RWPE1 (cell line): ENCODE data around the gene GLIPR1.

Source experiments
- CTCF ChIA-PET: fragments of 350-600 bp; sonication (Branson Sonifier 250); formaldehyde crosslinking; extraction: SDS; loops from one replicate; lab custom pipeline; 2021; lab: Yijun Ruan, JAX
- POLR2A ChIA-PET: fragments of 400-600 bp; formaldehyde crosslinking; extraction: SDS; loops from one replicate; lab custom pipeline; 2020; ENCODE audit warnings: antibody characterized with exemption; ENCODE audit not compliant: low non-redundant PET; lab: Yijun Ruan, JAX
- DNase-seq: peaks from one replicate; pipeline ENCODE4 v3.0.0; 2012; ENCODE audit warnings: low spot score
- H3K27ac ChIP-seq: fragments of 450-650 bp; 2 replicates; pipeline ENCODE4 v1.5.1; 2017
- CTCF ChIP-seq: fragments of 450-650 bp; conservative IDR thresholded peaks from 2 replicates; pipeline ENCODE4 v1.5.1; 2017; ENCODE audit warnings: low read depth, mild to moderate bottlenecking

GLIPR1 gene

GRCh38 chr12:75543529-75543928 lies 63.0 kb downstream of the GLIPR1 start:
- H3K27ac ChIP-seq: no peak overlapping the region
- CTCF ChIA-PET: interaction anchor here (1.1 kb wide), 1 partner anchor 16 kb away, joined by 4 read pairs; no protein-coding TSS in a partner anchor

GRCh38 chr12:75545636-75546035 lies 65.1 kb downstream of the GLIPR1 start:
- POLR2A ChIA-PET: no interaction called here
- CTCF ChIA-PET: no interaction called here
- no peak for TF ChIP-seq CTCF
- no peak for DNase-seq
- H3K27ac ChIP-seq: no peak overlapping the region

More at GRCh38 chr12:75543529-75543928, 63.0 kb downstream of the GLIPR1 start:
- no peak for DNase-seq
- no peak for TF ChIP-seq CTCF
- POLR2A ChIA-PET: no interaction called here

GRCh38 chr12:75548879-75549278 lies 68.3 kb downstream of the GLIPR1 start:
- ChIA-PET CTCF (interaction anchor here (0.6 kb wide), 1 partner anchor 115 kb away, joined by 3 read pairs; no protein-coding TSS in a partner anchor), POLR2A (no interaction called here)
- H3K27ac ChIP-seq: no peak overlapping the region
- no peak for DNase-seq
- TF ChIP-seq CTCF: no peak

GRCh38 chr12:75549989-75550388 lies 69.4 kb downstream of the GLIPR1 start:
- ChIA-PET CTCF (no interaction called here), POLR2A (no interaction called here)
- no peak overlapping the region for H3K27ac ChIP-seq
- no peak for DNase-seq
- no peak for TF ChIP-seq CTCF

- ChIA-PET CTCF (interaction anchor here (0.6 to 0.7 kb wide), 2 partner anchors 31 to 465 kb away, joined by 3 read pairs; no protein-coding TSS in a partner anchor), POLR2A (no interaction called here)
- DNase-seq: no peak
- H3K27ac ChIP-seq: no peak overlapping the region
- TF ChIP-seq CTCF: no peak
These were observed 70.1 kb downstream of the GLIPR1 start for GRCh38 chr12:75550401-75551240.

- no peak for DNase-seq
- ChIA-PET POLR2A (no interaction called here), CTCF (interaction anchor here (0.6 to 0.7 kb wide), 2 partner anchors 30 to 156 kb away, joined by 3 to 5 read pairs; no protein-coding TSS in a partner anchor)
- TF ChIP-seq CTCF: no peak
- H3K27ac ChIP-seq: no peak overlapping the region
These were observed 70.9 kb downstream of the GLIPR1 start for GRCh38 chr12:75551477-75551876.
